Right lobe of liver (tissue), 6 donors: ENCODE results near the gene TM2D1. TPM values are rescaled to one million over a fixed set of nuclear protein-coding genes. Genes with fewer than 3 reads are reported as not detected.

Experiments used
- ATAC-seq, 4 donors: fragments of 200-7000 bp; cut with Tn5 transposase; one replicate each; pipeline ENCODE4 v1.9.1; 2020; ENCODE audit warnings: mild to moderate bottlenecking in 4 of 4, moderate library complexity in 4 of 4
- DNase-seq, 3 donors: peaks; one replicate each; pipeline ENCODE4 v3.0.0-alpha.2; 2020
- H3K27ac ChIP-seq, 3 donors: fragments of 200-600 bp; one replicate each; pipeline ENCODE4 v1.8.0; 2022
- H3K27me3 ChIP-seq, 2 donors: fragments of 200-600 bp; one replicate each; pipeline ENCODE4 v1.8.0; 2022
- H3K36me3 ChIP-seq, 4 donors: fragments of 200-600 bp; sonication (generic) in 1 of 4; one replicate each; pipeline versions ENCODE4 v1.5.1 to v1.8.0; 2017 to 2022; ENCODE audit warnings: control low read depth in 1 of 4
- H3K4me1 ChIP-seq, 4 donors: fragments of 200-600 bp; sonication (generic) in 1 of 4; one replicate each; pipeline versions ENCODE4 v1.5.1 to v1.8.0; 2017 to 2022; ENCODE audit warnings: control low read depth in 1 of 4
- H3K4me3 ChIP-seq, 3 donors: fragments of 200-600 bp; one replicate each; pipeline ENCODE4 v1.8.0; 2022
- H3K9me3 ChIP-seq, 4 donors: fragments of 200-600 bp; sonication (generic) in 1 of 4; one replicate each; pipeline versions ENCODE4 v1.5.1 to v1.8.0; 2017 to 2022; ENCODE audit warnings: control low read depth in 1 of 4
- CTCF ChIP-seq, 4 donors: fragments of 200-600 bp in 3 of 4; fragments of 450-650 bp in 1 of 4; IDR thresholded peaks; one replicate each; pipeline versions ENCODE4 v1.5.1 to v1.8.0; 2016 to 2022; ENCODE audit warnings: antibody characterized with exemption in 4 of 4, mild to moderate bottlenecking in 2 of 4
- POLR2A ChIP-seq: fragments of 450-650 bp; IDR thresholded peaks from one replicate; pipeline ENCODE4 v1.6.1; 2017; ENCODE audit warnings: antibody characterized with exemption, mild to moderate bottlenecking
- WGBS: methylation state at CpG from one replicate; pipeline ENCODE4 v1.1.6; 2018; ENCODE audit warnings: low coverage, low lambda C conversion rate; ENCODE audit not compliant: insufficient coverage; ENCODE audit errors: missing lambda C conversion rate; 5-methylcytosine and 5-hydroxymethylcytosine counted together
- intact Hi-C, 2 donors: fragments of 100-400 bp; cut with DNase I; formaldehyde crosslinking; loops; one replicate each; pipeline versions ENCODE4 v1.11.2 to v1.14.1; 2022
- total RNA-seq, 6 experiments: library from RNA; depleted of rRNA in 2 of 6; stranded (reverse); fragments of >200 nt in 2 of 6; fragmentation: NEBNext Ultra II Directional in 3 of 6; extraction: Animal tissue kit (Norgen Biotek cat#: 25700) in 3 of 6; gene quantifications; one replicate each; pipeline versions ENCODE4 v1.1.0 to v1.2.4, GENCODE V29; 2016 to 2023
- donor health status: DM: no; HTN: yes; CAD: no.
- donor health status: DM: no; HTN: no; CAD: no.
- donor health status: DM: no; HTN: no; CAD: no.
- donor health status: DM: no; HTN: yes; CAD: no.
- donor health status: DM: no; HTN: yes; CAD: no.

Gene TM2D1
- total RNA-seq, 6 experiments from 2014 or later = 15.0 to 24.5 (median 20.3) TPM

GRCh38 chr1:61674221-61674620 is 50.7 kb downstream of the TM2D1 start:
- Histone ChIP-seq H3K9me3 (no peaks in the 10 kb centered on the region), H3K27ac (no peak overlapping the region), H3K4me3 (no peak overlapping the region), H3K27me3 (no peaks in the 10 kb centered on the region), H3K4me1 (no peaks in the 10 kb centered on the region), H3K36me3 (peaks cover 0 to 1% (median 0%) of the 10 kb centered on the region in 4 donors)
- TF ChIP-seq CTCF (IDR thresholded peaks at IDR 0.05) (no peak), POLR2A (no peak)
- 90% methylated on average over 1 of the region's 3 CpGs for WGBS
- intact Hi-C loops = no loop called here
- no peak for ATAC-seq
- DNase-seq = no peak

- peaks cover 0 to 1% (median 0%) of the 10 kb centered on the region in 4 donors for H3K36me3 ChIP-seq
- no peaks in the 10 kb centered on the region for H3K9me3 ChIP-seq
- DNase-seq (no peak), ATAC-seq (no peak)
- no peaks in the 10 kb centered on the region for H3K27me3 ChIP-seq
- TF ChIP-seq POLR2A (no peak), CTCF (IDR thresholded peaks at IDR 0.05) (no peak)
- no peaks in the 10 kb centered on the region for H3K4me1 ChIP-seq
- no peak overlapping the region for H3K4me3 ChIP-seq
- 80% methylated on average over 4 of the region's 4 CpGs for WGBS
- H3K27ac ChIP-seq = no peak overlapping the region
- intact Hi-C loops = no loop called here
These were observed 52.6 kb downstream of the TM2D1 start for GRCh38 chr1:61672376-61672775.

- intact Hi-C loops = no loop called here
- DNase-seq (no peak), ATAC-seq (no peak)
- Histone ChIP-seq H3K9me3 (no peaks in the 10 kb centered on the region), H3K4me1 (no peaks in the 10 kb centered on the region), H3K4me3 (no peak overlapping the region), H3K27me3 (no peaks in the 10 kb centered on the region), H3K36me3 (peaks cover 0 to 1% (median 0%) of the 10 kb centered on the region in 4 donors), H3K27ac (no peak overlapping the region)
- 57% methylated on average over 1 of the region's 2 CpGs for WGBS
- TF ChIP-seq CTCF (IDR thresholded peaks at IDR 0.05) = no peak
- TF ChIP-seq POLR2A = no peak
These were observed 54.5 kb downstream of the TM2D1 start for GRCh38 chr1:61670445-61670844.

GRCh38 chr1:61670016-61670415 is 54.9 kb downstream of the TM2D1 start:
- Histone ChIP-seq H3K36me3 (peaks cover 0 to 1% (median 0%) of the 10 kb centered on the region in 4 donors), H3K4me1 (no peaks in the 10 kb centered on the region), H3K27ac (no peak overlapping the region), H3K27me3 (no peaks in the 10 kb centered on the region), H3K9me3 (no peaks in the 10 kb centered on the region), H3K4me3 (no peak overlapping the region)
- 85% methylated on average over 4 of the region's 4 CpGs for WGBS
- no peak for DNase-seq
- no peak for ATAC-seq
- intact Hi-C loops = no loop called here
- no peak for TF ChIP-seq POLR2A
- TF ChIP-seq CTCF (IDR thresholded peaks at IDR 0.05) = no peak

GRCh38 chr1:61659061-61659460 is 65.9 kb downstream of the TM2D1 start:
- peak in 1 of 4 donors; percentile 15 for TF ChIP-seq CTCF (IDR thresholded peaks at IDR 0.05)
- no peak for TF ChIP-seq POLR2A
- no peaks in the 10 kb centered on the region for H3K27me3 ChIP-seq
- H3K27ac ChIP-seq = no peak overlapping the region
- no peak overlapping the region for H3K4me3 ChIP-seq
- no peaks in the 10 kb centered on the region for H3K4me1 ChIP-seq
- 71% methylated on average over 2 of the region's 2 CpGs for WGBS
- no peaks in the 10 kb centered on the region for H3K9me3 ChIP-seq
- no peak for ATAC-seq
- intact Hi-C loops = no loop called here
- DNase-seq = no peak
- H3K36me3 ChIP-seq = no peaks in the 10 kb centered on the region
